Aorta (tissue), 5 donors: ENCODE data around the gene NPHP4. TPM values are rescaled to one million over a fixed set of nuclear protein-coding genes. Genes with fewer than 3 reads are reported as not detected.
"Not testable (repeated sequence)": the region's sequence is repeated elsewhere in the genome, so short reads cannot be mapped to it uniquely, and the experiment has no call there.

Experiments used
- ATAC-seq: fragments of 200-7000 bp; cut with Tn5 transposase; one replicate; pipeline ENCODE4 v1.9.1; 2022; ENCODE audit warnings: moderate library complexity; ENCODE audit not compliant: low FRiP score
- DNase-seq, 2 donors: peaks; one replicate each; pipeline ENCODE4 v3.0.0-alpha.2; 2020
- H3K27ac ChIP-seq, 2 donors: one replicate each; pipeline ENCODE4 v1.5.1; 2013; ENCODE audit warnings: low read length in 2 of 2, mild to moderate bottlenecking in 2 of 2, moderate library complexity in 2 of 2, control low read depth in 1 of 2, inconsistent platforms in 1 of 2, low read depth in 1 of 2
- H3K27me3 ChIP-seq, 2 donors: one replicate each; pipeline ENCODE4 v1.6.1; 2013; ENCODE audit warnings: control low read depth in 1 of 2, low read length in 1 of 2, mild to moderate bottlenecking in 1 of 2, moderate library complexity in 1 of 2; ENCODE audit not compliant: insufficient read depth in 2 of 2, control insufficient read depth in 1 of 2
- H3K36me3 ChIP-seq, 2 donors: one replicate each; pipeline ENCODE4 v1.6.1; 2013; ENCODE audit warnings: control low read depth in 1 of 2, low read length in 1 of 2, mild to moderate bottlenecking in 1 of 2; ENCODE audit not compliant: insufficient read depth in 2 of 2, control insufficient read depth in 1 of 2
- H3K4me1 ChIP-seq, 2 donors: one replicate each; pipeline ENCODE4 v1.6.1; 2013; ENCODE audit warnings: low read length in 2 of 2, control low read depth in 1 of 2, mild to moderate bottlenecking in 1 of 2, moderate library complexity in 1 of 2; ENCODE audit not compliant: insufficient read depth in 2 of 2, control insufficient read depth in 1 of 2
- H3K4me3 ChIP-seq, 2 donors: one replicate each; pipeline ENCODE4 v1.5.1; 2013; ENCODE audit warnings: low read length in 2 of 2, control low read depth in 1 of 2, mild to moderate bottlenecking in 1 of 2
- H3K9me3 ChIP-seq: one replicate; pipeline ENCODE4 v1.6.1; 2013; ENCODE audit warnings: mild to moderate bottlenecking, low read length; ENCODE audit not compliant: control insufficient read depth
- WGBS, 2 donors: extraction: QIAGEN DNeasy Blood & Tissue Kit; methylation state at CpG; one replicate each; pipeline ENCODE4 v1.1.7; 2013; 5-methylcytosine and 5-hydroxymethylcytosine counted together
- intact Hi-C, 2 donors: fragments of 100-400 bp; cut with DNase I; formaldehyde crosslinking; loops; one replicate each; pipeline versions ENCODE4 v1.14.2 to v1.15.0; 2022
- polyA plus RNA-seq, 2 donors: library from polyadenylated mRNA; stranded (reverse); fragments of 200-250 nt; gene quantifications; one replicate each; pipeline ENCODE4 v1.2.3, GENCODE V29; 2013
- total RNA-seq, 2 donors: library from RNA; stranded (reverse); fragmentation: NEBNext Ultra II Directional; extraction: Animal tissue kit (Norgen Biotek cat#: 25700); gene quantifications; one replicate each; pipeline ENCODE4 v1.2.1, GENCODE V29; 2021
- donor health status: healthy with polysubstance abuse.
- donor health status: Bipolar disorder and iron deficiency.
- donor health status: DM: no; HTN: no; CAD: no.
- donor health status: DM: no; HTN: no; CAD: no.
- donor health status: DM: yes; HTN: yes; CAD: no.

NPHP4 gene
- total and polyA plus RNA-seq, 4 donors, result 2.4 to 15.1 (median 6.3) TPM

- intact Hi-C loops, result no loop called here
- H3K4me3 ChIP-seq, result no peak overlapping the region
- H3K27ac ChIP-seq, result no peak overlapping the region
These were observed 35.4 kb upstream of the NPHP4 start for GRCh38 chr1:6027591-6027990.

GRCh38 chr1:6026095-6026809 is 34.0 kb upstream of the NPHP4 start:
- no peaks in the 10 kb centered on the region for H3K36me3 ChIP-seq
- ATAC-seq, result peak; percentile 74
- no peaks in the 10 kb centered on the region for H3K9me3 ChIP-seq
- no peaks in the 10 kb centered on the region for H3K27me3 ChIP-seq
- no peak overlapping the region for H3K4me3 ChIP-seq
- 19 to 26% methylated on average over 33 to 34 of the region's 34 CpGs for WGBS, 2 donors
- intact Hi-C loops, result no loop called here
- no peak overlapping the region for H3K27ac ChIP-seq
- H3K4me1 ChIP-seq, result no peaks in the 10 kb centered on the region
- peak; percentile 87 to 95 for DNase-seq

More at GRCh38 chr1:6027591-6027990, 35.4 kb upstream of the NPHP4 start:
- Histone ChIP-seq H3K36me3 (no peaks in the 10 kb centered on the region), H3K4me1 (no peaks in the 10 kb centered on the region), H3K27me3 (no peaks in the 10 kb centered on the region), H3K9me3 (no peaks in the 10 kb centered on the region)
- WGBS, 2 donors, result 67 to 75% methylated on average over 10 of the region's 10 CpGs
- ATAC-seq (no peak), DNase-seq (no peak)

- WGBS, 2 donors, result 35 to 40% methylated on average over 24 to 29 of the region's 29 CpGs
- Histone ChIP-seq H3K9me3 (no peaks in the 10 kb centered on the region), H3K4me3 (no peak overlapping the region), H3K27me3 (no peaks in the 10 kb centered on the region), H3K36me3 (no peaks in the 10 kb centered on the region), H3K27ac (no peak overlapping the region), H3K4me1 (no peaks in the 10 kb centered on the region)
- intact Hi-C loops, result no loop called here
- ATAC-seq, result peak; percentile 21
- no peak for DNase-seq
These were observed 33.3 kb upstream of the NPHP4 start for GRCh38 chr1:6025269-6026094.

- Histone ChIP-seq H3K4me1 (no peaks in the 10 kb centered on the region), H3K27me3 (no peaks in the 10 kb centered on the region), H3K36me3 (no peaks in the 10 kb centered on the region), H3K27ac (no peak overlapping the region), H3K9me3 (no peaks in the 10 kb centered on the region), H3K4me3 (no peak overlapping the region)
- WGBS, 2 donors, result 81 to 89% methylated on average over 6 of the region's 6 CpGs
- intact Hi-C loops, result no loop called here
- no peak for ATAC-seq
- no peak for DNase-seq
These were observed 32.2 kb upstream of the NPHP4 start for GRCh38 chr1:6024376-6024775.

GRCh38 chr1:6023346-6023745 is 31.1 kb upstream of the NPHP4 start:
- DNase-seq (no peak), ATAC-seq (no peak)
- Histone ChIP-seq H3K36me3 (no peaks in the 10 kb centered on the region), H3K27me3 (no peaks in the 10 kb centered on the region), H3K4me1 (no peaks in the 10 kb centered on the region), H3K9me3 (no peaks in the 10 kb centered on the region), H3K27ac (no peak overlapping the region), H3K4me3 (no peak overlapping the region)
- WGBS, 2 donors, result 83 to 85% methylated on average over 5 of the region's 5 CpGs
- intact Hi-C loops, result no loop called here

- 96 to 97% methylated on average over 4 of the region's 4 CpGs for WGBS, 2 donors
- H3K4me1 ChIP-seq, result no peaks in the 10 kb centered on the region
- no peaks in the 10 kb centered on the region for H3K9me3 ChIP-seq
- intact Hi-C loops, result no loop called here
- ATAC-seq, result no peak
- H3K27me3 ChIP-seq, result no peaks in the 10 kb centered on the region
- no peak for DNase-seq
- no peak overlapping the region for H3K27ac ChIP-seq
- H3K4me3 ChIP-seq, result no peak overlapping the region
- H3K36me3 ChIP-seq, result no peaks in the 10 kb centered on the region
These were observed 30.0 kb upstream of the NPHP4 start for GRCh38 chr1:6022193-6022592.

GRCh38 chr1:6019166-6019845 is 27.1 kb upstream of the NPHP4 start:
- 55 to 60% methylated on average over 15 of the region's 15 CpGs for WGBS, 2 donors
- H3K27me3 ChIP-seq, result no peaks in the 10 kb centered on the region
- no peak for DNase-seq
- no peaks in the 10 kb centered on the region for H3K4me1 ChIP-seq
- no peak for ATAC-seq
- no peak overlapping the region for H3K4me3 ChIP-seq
- H3K27ac ChIP-seq, result no peak overlapping the region
- H3K36me3 ChIP-seq, result no peaks in the 10 kb centered on the region
- no peaks in the 10 kb centered on the region for H3K9me3 ChIP-seq
- intact Hi-C loops, result no loop called here

- DNase-seq, ATAC-seq, H3K36me3 ChIP-seq, H3K9me3 ChIP-seq, H3K27me3 ChIP-seq, intact Hi-C loops, H3K4me3 ChIP-seq, H3K27ac ChIP-seq, H3K4me1 ChIP-seq: not testable (repeated sequence)
- WGBS, 2 donors, result 88 to 91% methylated on average over 7 of the region's 7 CpGs
These were observed 25.4 kb upstream of the NPHP4 start for GRCh38 chr1:6017654-6018053.
